Hematopoietic multipotent progenitor cell treated with erythropoietin and hydrocortisone succinate and interleukin-3 and kit ligand, for 8 days (in vitro differentiated cells): ENCODE measurements around the gene NUCB2.

Experiments used
- DNase-seq: peaks from one replicate; pipeline ENCODE4 v3.0.0-alpha.2; 2015

Gene NUCB2

GRCh38 chr11:17272801-17273200 is 3.7 kb upstream of the NUCB2 start:
- DNase-seq = no peak

- no peak for DNase-seq
Observed at GRCh38 chr11:17273211-17273610, 3.3 kb upstream of the NUCB2 start.

GRCh38 chr11:17273668-17274282 is 2.8 kb upstream of the NUCB2 start:
- peak; percentile 86 for DNase-seq

- peak; percentile 59 for DNase-seq
Observed at GRCh38 chr11:17275400-17276235, 921 bp upstream of the NUCB2 start.

- DNase-seq = peak; percentile 81
Observed at GRCh38 chr11:17277024-17277584, 565 bp downstream of the NUCB2 start.

GRCh38 chr11:17280494-17281127 is 4.1 kb downstream of the NUCB2 start:
- DNase-seq = no peak

GRCh38 chr11:17286332-17286731 is 9.8 kb downstream of the NUCB2 start:
- no peak for DNase-seq

GRCh38 chr11:17287058-17287457 is 10.5 kb downstream of the NUCB2 start:
- DNase-seq = no peak

- DNase-seq = no peak
Observed at GRCh38 chr11:17291710-17292109, 15.2 kb downstream of the NUCB2 start.

GRCh38 chr11:17293311-17293710 is 16.8 kb downstream of the NUCB2 start:
- DNase-seq = no peak

- no peak for DNase-seq
Observed at GRCh38 chr11:17294033-17294432, 17.5 kb downstream of the NUCB2 start.

- DNase-seq = no peak
Observed at GRCh38 chr11:17296852-17297559, 20.5 kb downstream of the NUCB2 start.

- DNase-seq = no peak
Observed at GRCh38 chr11:17298302-17298701, 21.8 kb downstream of the NUCB2 start.

- no peak for DNase-seq
Observed at GRCh38 chr11:17300372-17300771, 23.8 kb downstream of the NUCB2 start.

- DNase-seq = no peak
Observed at GRCh38 chr11:17313349-17314231, 37.1 kb downstream of the NUCB2 start.

- no peak for DNase-seq
Observed at GRCh38 chr11:17314232-17314547, 37.7 kb downstream of the NUCB2 start.

GRCh38 chr11:17314904-17315426 is 38.4 kb downstream of the NUCB2 start:
- DNase-seq = no peak

- DNase-seq = peak; percentile 54
Observed at GRCh38 chr11:17328871-17329494, 52.4 kb downstream of the NUCB2 start.

- DNase-seq = no peak
Observed at GRCh38 chr11:17331669-17332068, 55.1 kb downstream of the NUCB2 start.

GRCh38 chr11:17333799-17334586 is 57.5 kb downstream of the NUCB2 start:
- no peak for DNase-seq

GRCh38 chr11:17343257-17343656 is 66.7 kb downstream of the NUCB2 start:
- no peak for DNase-seq
